Neural progenitor cell (in vitro differentiated cells): ENCODE data around the gene INKA2. TPM values are rescaled to one million over a fixed set of nuclear protein-coding genes. Genes with fewer than 3 reads are reported as not detected.

Experiments used
- DNase-seq: peaks from one replicate; pipeline ENCODE4 v3.0.0-alpha.2; 2016; ENCODE audit warnings: low spot score
- H2AFZ ChIP-seq: fragments of 200-600 bp; sonication (generic); replicated peaks from 2 replicates; pipeline ENCODE4 v1.6.1; 2016; ENCODE audit warnings: antibody characterized with exemption
- H3F3A ChIP-seq: fragments of 200-600 bp; sonication (generic); 2 replicates; pipeline ENCODE4 v1.6.1; 2016; ENCODE audit warnings: antibody characterized with exemption, low read depth
- H3K27ac ChIP-seq: fragments of 200-600 bp; sonication (generic); 2 replicates; pipeline ENCODE4 v1.5.1; 2016; ENCODE audit warnings: mild to moderate bottlenecking
- H3K27me3 ChIP-seq: fragments of 200-600 bp; sonication (generic); 2 replicates; pipeline ENCODE4 v1.6.1; 2016; ENCODE audit warnings: mild to moderate bottlenecking, moderate library complexity
- H3K36me3 ChIP-seq: fragments of 200-600 bp; sonication (generic); 2 replicates; pipeline ENCODE4 v1.5.1; 2016
- H3K4me1 ChIP-seq: fragments of 200-600 bp; sonication (generic); 2 replicates; pipeline ENCODE4 v1.6.1; 2016; ENCODE audit warnings: mixed run types
- H3K4me2 ChIP-seq: fragments of 200-600 bp; sonication (generic); 2 replicates; pipeline ENCODE4 v1.6.1; 2016
- H3K4me3 ChIP-seq: fragments of 200-600 bp; sonication (generic); 2 replicates; pipeline ENCODE4 v1.5.1; 2016
- H3K79me2 ChIP-seq: fragments of 200-600 bp; sonication (generic); 2 replicates; pipeline ENCODE4 v1.6.1; 2016; ENCODE audit warnings: low read depth
- H3K9ac ChIP-seq: fragments of 200-600 bp; sonication (generic); 2 replicates; pipeline ENCODE4 v1.6.1; 2016
- H3K9me3 ChIP-seq: fragments of 200-600 bp; sonication (generic); 2 replicates; pipeline ENCODE4 v1.5.1; 2016; ENCODE audit warnings: low read depth
- H4K20me1 ChIP-seq: fragments of 200-600 bp; sonication (generic); 2 replicates; pipeline ENCODE4 v1.6.1; 2016; ENCODE audit warnings: low read depth
- H3K27ac Mint-ChIP-seq: 3 replicates; pipeline ENCODE4 v1.8.0; 2021; ENCODE audit warnings: mixed read lengths
- H3K27me3 Mint-ChIP-seq: 2 replicates; pipeline ENCODE4 v1.8.0; 2022; ENCODE audit warnings: low read depth, mild to moderate bottlenecking, inconsistent platforms, moderate library complexity, mixed read lengths; ENCODE audit not compliant: insufficient read depth
- H3K36me3 Mint-ChIP-seq: 3 replicates; pipeline ENCODE4 v1.8.0; 2021; ENCODE audit warnings: mixed read lengths
- H3K4me1 Mint-ChIP-seq: 3 replicates; pipeline ENCODE4 v1.8.0; 2021; ENCODE audit warnings: mixed read lengths
- H3K4me3 Mint-ChIP-seq: 3 replicates; pipeline ENCODE4 v1.8.0; 2021; ENCODE audit warnings: mild to moderate bottlenecking, moderate library complexity, mixed read lengths
- H3K9me3 Mint-ChIP-seq: 3 replicates; pipeline ENCODE4 v1.8.0; 2020; ENCODE audit warnings: mixed read lengths
- CTCF ChIP-seq: fragments of 200-600 bp; sonication (generic); IDR thresholded peaks from 2 replicates; pipeline ENCODE4 v1.5.1; 2017; ENCODE audit warnings: antibody characterized with exemption, mild to moderate bottlenecking
- EZH2 ChIP-seq: fragments of 200-600 bp; sonication (generic); IDR thresholded peaks from 2 replicates; pipeline ENCODE4 v1.6.1; 2017; ENCODE audit warnings: antibody characterized with exemption, mild to moderate bottlenecking, moderate library complexity
- EZH2phosphoT487 ChIP-seq: fragments of 200-600 bp; sonication (generic); IDR thresholded peaks from 2 replicates; pipeline ENCODE4 v1.6.1; 2017; ENCODE audit warnings: antibody characterized with exemption
- total RNA-seq: library from RNA; depleted of rRNA; stranded (reverse); fragments of >200 nt; gene quantifications from 2 replicates; pipeline ENCODE4 v1.2.3, GENCODE V29; 2015; ENCODE audit warnings: low replicate concordance

The INKA2 gene
- total RNA-seq, 1 donor from 2014 or later = not detected

- DNase-seq = peak; percentile 69
- peak overlapping the region; percentile 95 for H3K4me3 Mint-ChIP-seq
- H3K9me3 Mint-ChIP-seq = no peaks in the 10 kb centered on the region
- Histone ChIP-seq H3K4me1 (peaks cover 22% of the 10 kb centered on the region), H3K27me3 (no peaks in the 10 kb centered on the region), H3K4me2 (peak overlapping the region; percentile 88), H3F3A (peaks cover 23% of the 10 kb centered on the region), H3K36me3 (peaks cover 5% of the 10 kb centered on the region), H3K4me3 (peak overlapping the region; percentile 68), H3K9me3 (no peaks in the 10 kb centered on the region), H3K79me2 (peaks cover 39% of the 10 kb centered on the region), H3K27ac (peak overlapping the region; percentile 54), H4K20me1 (peaks cover 11% of the 10 kb centered on the region), H2AFZ (peak overlapping the region; percentile 84), H3K9ac (peak overlapping the region; percentile 43)
- peaks cover 2% of the 10 kb centered on the region for H3K27me3 Mint-ChIP-seq
- peaks cover 16% of the 10 kb centered on the region for H3K4me1 Mint-ChIP-seq
- H3K27ac Mint-ChIP-seq = peak overlapping the region; percentile 96
- TF ChIP-seq EZH2 (no peak), CTCF (no peak), EZH2phosphoT487 (no peak)
- peaks cover 4% of the 10 kb centered on the region for H3K36me3 Mint-ChIP-seq
Measured at GRCh38 chr1:111754984-111755330, 15.8 kb upstream of the INKA2 start.

GRCh38 chr1:111751906-111752575, 12.8 kb upstream of the INKA2 start:
- Mint-ChIP-seq H3K27ac (no peak overlapping the region), H3K4me3 (no peak overlapping the region), H3K27me3 (peaks cover 10% of the 10 kb centered on the region), H3K9me3 (no peaks in the 10 kb centered on the region), H3K4me1 (peaks cover 28% of the 10 kb centered on the region), H3K36me3 (no peaks in the 10 kb centered on the region)
- H3K79me2 ChIP-seq = peaks cover 16% of the 10 kb centered on the region
- no peaks in the 10 kb centered on the region for H3K27me3 ChIP-seq
- peaks cover 43% of the 10 kb centered on the region for H3F3A ChIP-seq
- H3K36me3 ChIP-seq = no peaks in the 10 kb centered on the region
- H3K4me3 ChIP-seq = no peak overlapping the region
- H3K9me3 ChIP-seq = no peaks in the 10 kb centered on the region
- H2AFZ ChIP-seq = no peak overlapping the region
- no peak for DNase-seq
- no peak overlapping the region for H3K27ac ChIP-seq
- peaks cover 6% of the 10 kb centered on the region for H4K20me1 ChIP-seq
- H3K4me1 ChIP-seq = peaks cover 42% of the 10 kb centered on the region
- TF ChIP-seq EZH2phosphoT487 (no peak), CTCF (no peak), EZH2 (no peak)
- H3K4me2 ChIP-seq = no peak overlapping the region
- no peak overlapping the region for H3K9ac ChIP-seq

- H3K27me3 Mint-ChIP-seq = peaks cover 12% of the 10 kb centered on the region
- no peak overlapping the region for H3K4me3 Mint-ChIP-seq
- peak overlapping the region; percentile 7 for H3K4me2 ChIP-seq
- H3K4me3 ChIP-seq = no peak overlapping the region
- H3K79me2 ChIP-seq = peaks cover 4% of the 10 kb centered on the region
- no peak overlapping the region for H3K9ac ChIP-seq
- H3K4me1 Mint-ChIP-seq = peaks cover 21% of the 10 kb centered on the region
- DNase-seq = no peak
- H3K9me3 ChIP-seq = no peaks in the 10 kb centered on the region
- H3K4me1 ChIP-seq = peaks cover 36% of the 10 kb centered on the region
- no peak overlapping the region for H3K27ac ChIP-seq
- no peak overlapping the region for H3K27ac Mint-ChIP-seq
- no peaks in the 10 kb centered on the region for H3K9me3 Mint-ChIP-seq
- H3K27me3 ChIP-seq = no peaks in the 10 kb centered on the region
- TF ChIP-seq CTCF (no peak), EZH2 (no peak), EZH2phosphoT487 (no peak)
- no peaks in the 10 kb centered on the region for H4K20me1 ChIP-seq
- no peaks in the 10 kb centered on the region for H3K36me3 ChIP-seq
- no peaks in the 10 kb centered on the region for H3K36me3 Mint-ChIP-seq
- H2AFZ ChIP-seq = no peak overlapping the region
- H3F3A ChIP-seq = peaks cover 43% of the 10 kb centered on the region
Measured at GRCh38 chr1:111750856-111751255, 11.7 kb upstream of the INKA2 start.
